CD14-positive monocyte (primary cell): ENCODE measurements around the gene UGT1A8. TPM values are rescaled to one million over a fixed set of nuclear protein-coding genes. Genes with fewer than 3 reads are reported as not detected.

Experiments used
- DNase-seq, 3 donors: peaks; one replicate each; pipeline ENCODE4 v3.0.0-alpha.2; 2011 to 2022
- H2AFZ ChIP-seq: 2 replicates; pipeline ENCODE4 v1.6.0; 2012; ENCODE audit warnings: mild to moderate bottlenecking, low read depth, low read length, inconsistent platforms; ENCODE audit not compliant: insufficient read depth, poor library complexity, severe bottlenecking
- H3K27ac ChIP-seq, 2 donors: 1 replicate in 1 of 2; 2 replicates in 1 of 2; pipeline ENCODE4 v1.5.1; 2012 to 2013; ENCODE audit warnings: low read length in 2 of 2, control low read depth in 1 of 2, inconsistent platforms in 1 of 2, low read depth in 1 of 2, mild to moderate bottlenecking in 1 of 2
- H3K27me3 ChIP-seq, 2 donors: one replicate each; pipeline versions ENCODE4 v1.6.0 to v1.6.1; 2011 to 2013; ENCODE audit warnings: low read length in 2 of 2; ENCODE audit not compliant: control insufficient read depth in 2 of 2, insufficient read depth in 2 of 2
- H3K36me3 ChIP-seq, 2 donors: replicated peaks in 1 of 2; 1 replicate in 1 of 2; 2 replicates in 1 of 2; pipeline versions ENCODE4 v1.5.1 to v1.6.1; 2012 to 2013; ENCODE audit warnings: low read length in 2 of 2, control low read depth in 1 of 2, inconsistent platforms in 1 of 2, mild to moderate bottlenecking in 1 of 2; ENCODE audit not compliant: insufficient read depth in 2 of 2, control insufficient read depth in 1 of 2
- H3K4me1 ChIP-seq, 2 donors: 1 replicate in 1 of 2; 2 replicates in 1 of 2; pipeline versions ENCODE4 v1.5.1 to v1.6.1; 2012 to 2013; ENCODE audit warnings: low read length in 2 of 2, control low read depth in 1 of 2, inconsistent platforms in 1 of 2, mild to moderate bottlenecking in 1 of 2, moderate library complexity in 1 of 2; ENCODE audit not compliant: insufficient read depth in 2 of 2, control insufficient read depth in 1 of 2
- H3K4me2 ChIP-seq: replicated peaks from 2 replicates; pipeline ENCODE3; 2012; ENCODE audit warnings: low read length, moderate library complexity, mild to moderate bottlenecking; ENCODE audit not compliant: poor library complexity, severe bottlenecking; ENCODE audit errors: extremely low read depth
- H3K4me3 ChIP-seq, 3 experiments: fragments of 200-600 bp in 1 of 3; sonication (generic) in 1 of 3; replicated peaks in 1 of 3; 1 replicate in 2 of 3; 2 replicates in 1 of 3; pipeline ENCODE4 v1.5.1; 2011 to 2013; ENCODE audit warnings: low read length in 3 of 3, mild to moderate bottlenecking in 3 of 3, control low read depth in 2 of 3, low read depth in 2 of 3, inconsistent platforms in 1 of 3, moderate library complexity in 1 of 3
- H3K79me2 ChIP-seq: 2 replicates; pipeline ENCODE4 v1.6.0; 2012; ENCODE audit warnings: mild to moderate bottlenecking, control low read depth, inconsistent platforms, low read length, moderate library complexity; ENCODE audit not compliant: insufficient read depth
- H3K9ac ChIP-seq: 2 replicates; pipeline ENCODE4 v1.6.0; 2017; ENCODE audit warnings: low read length, mild to moderate bottlenecking; ENCODE audit not compliant: insufficient read depth, poor library complexity, severe bottlenecking
- H3K9me3 ChIP-seq, 2 donors: replicated peaks in 1 of 2; 1 replicate in 1 of 2; 2 replicates in 1 of 2; pipeline versions ENCODE4 v1.5.1 to v1.6.1; 2012 to 2013; ENCODE audit warnings: low read length in 2 of 2, control low read depth in 1 of 2; ENCODE audit not compliant: control insufficient read depth in 1 of 2, insufficient read depth in 1 of 2
- H4K20me1 ChIP-seq: 2 replicates; pipeline ENCODE4 v1.6.0; 2012; ENCODE audit warnings: mild to moderate bottlenecking, low read length, control low read depth, moderate library complexity; ENCODE audit not compliant: insufficient read depth
- H3K27ac Mint-ChIP-seq, 7 donors: one replicate each; pipeline ENCODE4 v1.8.0; 2020; ENCODE audit warnings: mild to moderate bottlenecking in 7 of 7, mixed read lengths in 7 of 7, moderate library complexity in 6 of 7, inconsistent platforms in 2 of 7
- H3K27me3 Mint-ChIP-seq, 3 donors: one replicate each; pipeline ENCODE4 v1.8.0; 2021 to 2022; ENCODE audit warnings: low read depth in 3 of 3, mild to moderate bottlenecking in 3 of 3, mixed read lengths in 3 of 3, moderate library complexity in 3 of 3, inconsistent platforms in 1 of 3
- H3K36me3 Mint-ChIP-seq, 2 donors: one replicate each; pipeline ENCODE4 v1.8.0; 2020; ENCODE audit warnings: mixed read lengths in 2 of 2, inconsistent platforms in 1 of 2, mild to moderate bottlenecking in 1 of 2
- H3K4me1 Mint-ChIP-seq: one replicate; pipeline ENCODE4 v1.8.0; 2020; ENCODE audit warnings: mild to moderate bottlenecking, mixed read lengths
- H3K4me3 Mint-ChIP-seq, 2 donors: one replicate each; pipeline ENCODE4 v1.8.0; 2020; ENCODE audit warnings: mild to moderate bottlenecking in 2 of 2, mixed read lengths in 2 of 2, moderate library complexity in 1 of 2
- H3K9me3 Mint-ChIP-seq, 7 donors: one replicate each; pipeline ENCODE4 v1.8.0; 2020 to 2022; ENCODE audit warnings: mixed read lengths in 7 of 7, mild to moderate bottlenecking in 6 of 7, moderate library complexity in 6 of 7, inconsistent platforms in 2 of 7
- WGBS: methylation state at CpG from one replicate; pipeline ENCODE4 v1.1.5; 2013; ENCODE audit warnings: missing lambda C conversion rate; ENCODE audit not compliant: insufficient coverage; 5-methylcytosine and 5-hydroxymethylcytosine counted together
- intact Hi-C, 2 donors: fragments of 100-400 bp; cut with micrococcal nuclease; formaldehyde crosslinking; loops; one replicate each; pipeline versions ENCODE4 v1.15.0 to v1.15.1; 2023
- polyA plus RNA-seq, 3 donors: library from polyadenylated mRNA; depleted of rRNA in 1 of 3; unstranded in 2 of 3; stranded (reverse) in 1 of 3; fragments of 300-500 nt in 2 of 3; fragments of >200 nt in 1 of 3; fragmentation: Illumina TruSeq in 2 of 3; gene quantifications; 1 replicate in 2 of 3; 2 replicates in 1 of 3; pipeline ENCODE4 v1.2.3, GENCODE V29; 2012 to 2021
- TF ChIP-seq, protein P1 (sequence below): fragments of 200-600 bp; IDR thresholded peaks from one replicate; pipeline ENCODE4 v1.8.0; 2022; ENCODE audit warnings: antibody characterized with exemption, mild to moderate bottlenecking

The UGT1A8 gene
- polyA plus RNA-seq, 3 donors: not detected

DNA sequence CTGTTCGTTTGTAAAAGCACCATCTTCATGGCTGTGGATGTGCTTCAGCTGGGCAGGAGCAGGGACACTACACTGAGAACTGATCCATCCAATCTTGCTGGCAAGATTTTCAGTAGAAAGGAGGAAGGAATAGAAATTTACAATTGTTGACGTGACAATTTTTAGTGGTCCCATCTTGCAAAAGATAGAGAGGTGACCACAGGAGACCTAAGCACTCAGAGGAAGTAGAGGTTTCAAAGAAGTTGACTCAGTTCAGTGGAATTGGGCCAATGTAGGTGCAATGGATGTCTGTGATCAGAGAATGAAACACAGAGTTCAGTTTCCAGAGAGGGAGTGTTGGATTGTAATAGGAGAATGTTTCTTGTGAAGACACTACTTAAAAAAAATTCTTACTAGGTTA lies 96.7 kb downstream of the UGT1A8 start:
- DNase-seq: no peak
- intact Hi-C loops: no loop called here
- no peaks in the 10 kb centered on the region for H3K36me3 Mint-ChIP-seq
- TF ChIP-seq, protein P1, sequence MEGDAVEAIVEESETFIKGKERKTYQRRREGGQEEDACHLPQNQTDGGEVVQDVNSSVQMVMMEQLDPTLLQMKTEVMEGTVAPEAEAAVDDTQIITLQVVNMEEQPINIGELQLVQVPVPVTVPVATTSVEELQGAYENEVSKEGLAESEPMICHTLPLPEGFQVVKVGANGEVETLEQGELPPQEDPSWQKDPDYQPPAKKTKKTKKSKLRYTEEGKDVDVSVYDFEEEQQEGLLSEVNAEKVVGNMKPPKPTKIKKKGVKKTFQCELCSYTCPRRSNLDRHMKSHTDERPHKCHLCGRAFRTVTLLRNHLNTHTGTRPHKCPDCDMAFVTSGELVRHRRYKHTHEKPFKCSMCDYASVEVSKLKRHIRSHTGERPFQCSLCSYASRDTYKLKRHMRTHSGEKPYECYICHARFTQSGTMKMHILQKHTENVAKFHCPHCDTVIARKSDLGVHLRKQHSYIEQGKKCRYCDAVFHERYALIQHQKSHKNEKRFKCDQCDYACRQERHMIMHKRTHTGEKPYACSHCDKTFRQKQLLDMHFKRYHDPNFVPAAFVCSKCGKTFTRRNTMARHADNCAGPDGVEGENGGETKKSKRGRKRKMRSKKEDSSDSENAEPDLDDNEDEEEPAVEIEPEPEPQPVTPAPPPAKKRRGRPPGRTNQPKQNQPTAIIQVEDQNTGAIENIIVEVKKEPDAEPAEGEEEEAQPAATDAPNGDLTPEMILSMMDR: no peak
- peaks cover 2 to 10% (median 10%) of the 10 kb centered on the region in 3 donors for H3K27me3 Mint-ChIP-seq
- Histone ChIP-seq H3K27me3 (no peaks in the 10 kb centered on the region), H2AFZ (no peak overlapping the region), H3K27ac (no peak overlapping the region), H3K4me3 (no peak overlapping the region), H3K9me3 (no peaks in the 10 kb centered on the region), H4K20me1 (no peaks in the 10 kb centered on the region), H3K79me2 (no peaks in the 10 kb centered on the region), H3K36me3 (no peaks in the 10 kb centered on the region), H3K9ac (no peak overlapping the region), H3K4me2 (no peak overlapping the region), H3K4me1 (no peaks in the 10 kb centered on the region)
- H3K27ac Mint-ChIP-seq: no peak overlapping the region
- peaks cover 0 to 2% (median 0%) of the 10 kb centered on the region in 7 donors for H3K9me3 Mint-ChIP-seq
- H3K4me3 Mint-ChIP-seq: no peak overlapping the region
- H3K4me1 Mint-ChIP-seq: no peaks in the 10 kb centered on the region
- WGBS: 53% methylated on average over 2 of the region's 2 CpGs

DNA sequence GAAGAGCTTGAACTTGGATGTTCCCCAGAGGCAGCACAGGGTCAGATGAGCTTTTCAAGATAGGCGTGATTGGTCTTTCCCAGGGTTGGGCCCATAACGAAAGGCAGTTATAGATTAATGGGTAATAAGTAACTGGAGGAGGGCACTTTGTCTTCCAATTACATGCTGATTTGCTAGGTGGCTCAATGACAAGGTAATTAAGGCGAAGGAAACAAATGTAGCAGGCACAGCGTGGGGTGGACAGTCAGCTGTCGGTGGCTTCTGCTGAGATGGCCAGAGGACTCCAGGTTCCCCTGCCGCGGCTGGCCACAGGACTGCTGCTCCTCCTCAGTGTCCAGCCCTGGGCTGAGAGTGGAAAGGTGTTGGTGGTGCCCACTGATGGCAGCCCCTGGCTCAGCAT lies 101.1 kb downstream of the UGT1A8 start, which contains the start of gene UGT1A4:
UGT1A4 (plus strand) TSS at position 185 of the 400 bp plus-strand sequence; CDS start at position 270, 85 bp downstream.
- H3K36me3 ChIP-seq: no peaks in the 10 kb centered on the region
- no peak within 1 kb of the TSS for H3K4me2 ChIP-seq
- H3K4me3 ChIP-seq: no peak within 1 kb of the TSS
- H3K4me3 Mint-ChIP-seq: no peak within 1 kb of the TSS
- TF ChIP-seq, protein P1: no peak
- H4K20me1 ChIP-seq: no peaks in the 10 kb centered on the region
- no peaks in the 10 kb centered on the region for H3K36me3 Mint-ChIP-seq
- no peaks in the 10 kb centered on the region for H3K4me1 Mint-ChIP-seq
- H3K27me3 ChIP-seq: no peaks in the 10 kb centered on the region
- no peaks in the 10 kb centered on the region for H3K9me3 ChIP-seq
- H3K79me2 ChIP-seq: no peaks in the 10 kb centered on the region
- H3K27ac ChIP-seq: no peak within 1 kb of the TSS
- peaks cover 0 to 2% (median 0%) of the 10 kb centered on the region in 7 donors for H3K9me3 Mint-ChIP-seq
- 93% methylated on average over 7 of the region's 7 CpGs for WGBS
- no peak within 1 kb of the TSS for H2AFZ ChIP-seq
- DNase-seq: no peak
- no peaks in the 10 kb centered on the region for H3K4me1 ChIP-seq
- H3K27ac Mint-ChIP-seq: no peak within 1 kb of the TSS
- H3K27me3 Mint-ChIP-seq: peaks cover 2 to 8% (median 5%) of the 10 kb centered on the region in 3 donors
- no peak within 1 kb of the TSS for H3K9ac ChIP-seq
- intact Hi-C loops: no loop called here
